ENCODE measurements around the gene NSD1.
"Not testable (repeated sequence)": the region's sequence is repeated elsewhere in the genome, so short reads cannot be mapped to it uniquely, and the experiment has no call there.

NSD1 gene

DNA sequence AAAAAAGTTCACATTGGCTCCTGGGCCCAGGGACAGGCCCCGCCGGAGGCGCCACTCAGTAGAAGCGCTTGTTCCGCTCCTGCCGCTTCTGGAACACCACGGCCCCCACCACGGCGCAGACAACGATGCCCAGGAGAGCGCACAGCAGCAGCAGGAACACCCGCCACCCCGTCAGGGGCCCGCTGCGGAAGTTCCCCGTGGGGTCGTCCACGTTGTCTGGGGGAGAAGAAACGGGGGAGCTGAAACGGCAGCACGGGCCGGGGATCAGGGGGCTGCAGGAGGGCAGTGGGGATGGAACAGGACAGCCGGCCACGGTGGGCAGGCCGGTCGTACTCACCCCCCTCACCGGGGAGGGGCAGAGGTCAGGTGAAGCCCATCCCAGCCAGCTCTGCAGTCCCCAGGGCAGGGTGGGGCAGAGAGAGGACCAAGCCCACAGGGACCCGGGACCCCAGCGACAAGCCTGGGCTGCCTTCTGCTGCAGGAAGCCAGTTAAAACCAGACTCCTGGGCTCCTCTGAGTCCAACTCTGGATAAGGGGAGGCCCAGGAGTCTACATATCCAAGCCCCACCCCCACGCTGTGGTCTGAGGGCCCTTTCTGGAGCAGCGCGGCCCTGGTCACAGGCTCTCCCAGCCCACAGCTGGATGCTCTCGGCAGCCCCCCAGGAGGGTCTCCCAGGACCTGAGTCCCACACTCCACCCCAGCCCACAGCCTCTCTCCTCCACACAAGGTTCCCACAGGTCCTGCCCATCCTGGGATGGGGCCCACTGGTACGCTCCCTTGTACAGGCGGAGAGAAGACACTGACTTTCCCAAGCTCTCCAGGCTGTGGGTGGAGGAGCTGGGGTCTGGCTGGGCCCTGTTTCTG lies 198.7 kb downstream of the NSD1 start:
- no peak for DNase-seq

DNA sequence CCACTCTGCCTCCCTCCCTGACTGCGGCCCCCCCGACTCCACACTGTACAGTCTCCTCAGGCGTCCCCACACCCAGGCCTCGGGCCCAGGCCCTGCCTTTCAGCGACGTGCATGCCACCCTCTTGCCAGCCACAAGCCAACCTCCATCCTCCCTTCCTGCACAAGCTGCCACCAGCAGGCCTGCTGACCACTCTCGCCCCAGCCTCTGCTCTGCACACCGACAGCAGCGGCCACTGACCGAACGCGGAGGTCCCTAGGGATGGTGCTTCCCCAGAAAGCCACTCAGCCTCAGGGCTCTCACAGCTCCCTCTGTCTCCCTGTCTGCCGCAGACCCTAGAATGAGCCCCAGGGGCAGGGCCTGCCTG lies 199.3 kb downstream of the NSD1 start:
- DNase-seq, result no peak

DNA sequence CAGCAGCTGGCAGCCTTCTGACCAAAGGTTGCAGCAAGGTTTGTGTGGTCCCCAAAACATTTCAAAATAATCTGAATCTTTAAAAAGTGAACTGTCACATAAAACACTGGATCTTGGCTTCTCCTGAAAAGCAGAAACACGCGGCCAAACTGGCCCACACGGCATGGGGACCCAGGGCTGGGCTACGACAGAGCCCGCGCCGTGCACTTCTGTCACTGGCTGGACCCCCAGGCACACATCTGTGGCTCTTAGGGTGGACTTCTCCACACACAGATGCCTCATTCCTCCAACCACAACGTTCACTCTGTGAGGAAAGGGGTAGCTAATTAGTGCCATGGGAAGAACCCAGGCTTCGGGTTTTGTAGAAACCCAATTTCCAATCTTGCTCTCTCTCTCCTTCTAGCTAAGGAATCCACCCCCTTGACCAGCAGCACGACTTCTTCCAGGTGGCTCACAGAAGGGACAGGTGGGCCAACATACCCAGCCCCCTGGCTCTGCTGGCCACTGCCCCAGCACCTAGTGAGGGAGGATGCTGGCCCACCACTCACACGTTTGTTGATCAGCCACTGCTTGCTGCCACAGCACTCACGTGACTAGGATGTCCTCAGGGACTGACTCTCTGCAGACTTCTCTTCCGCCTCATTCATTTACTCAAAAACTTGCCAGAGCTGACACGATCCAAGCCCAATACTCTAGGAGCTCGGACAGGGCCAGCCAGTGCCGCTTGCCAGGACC lies 200.0 kb downstream of the NSD1 start:
- no peak for DNase-seq

DNA sequence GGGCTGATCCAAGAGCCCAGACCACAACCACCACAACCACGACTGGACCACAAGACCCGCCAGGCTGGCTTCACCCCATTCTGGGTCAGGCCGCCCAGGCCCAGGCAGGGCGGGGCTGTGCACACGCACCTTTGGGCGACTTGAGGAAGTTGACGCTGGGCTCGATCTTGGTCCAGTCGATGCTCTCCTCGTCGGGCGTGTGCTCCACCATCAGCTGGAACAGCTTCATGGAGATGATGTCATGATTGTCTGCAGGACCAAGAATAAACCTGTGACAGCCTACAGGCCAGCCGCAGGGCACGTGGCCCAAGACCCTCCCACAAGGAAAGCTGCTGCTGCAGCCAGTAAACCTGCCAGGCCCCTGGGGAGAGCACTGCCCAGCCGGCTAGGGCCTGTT lies 200.6 kb downstream of the NSD1 start:
- no peak for DNase-seq

DNA sequence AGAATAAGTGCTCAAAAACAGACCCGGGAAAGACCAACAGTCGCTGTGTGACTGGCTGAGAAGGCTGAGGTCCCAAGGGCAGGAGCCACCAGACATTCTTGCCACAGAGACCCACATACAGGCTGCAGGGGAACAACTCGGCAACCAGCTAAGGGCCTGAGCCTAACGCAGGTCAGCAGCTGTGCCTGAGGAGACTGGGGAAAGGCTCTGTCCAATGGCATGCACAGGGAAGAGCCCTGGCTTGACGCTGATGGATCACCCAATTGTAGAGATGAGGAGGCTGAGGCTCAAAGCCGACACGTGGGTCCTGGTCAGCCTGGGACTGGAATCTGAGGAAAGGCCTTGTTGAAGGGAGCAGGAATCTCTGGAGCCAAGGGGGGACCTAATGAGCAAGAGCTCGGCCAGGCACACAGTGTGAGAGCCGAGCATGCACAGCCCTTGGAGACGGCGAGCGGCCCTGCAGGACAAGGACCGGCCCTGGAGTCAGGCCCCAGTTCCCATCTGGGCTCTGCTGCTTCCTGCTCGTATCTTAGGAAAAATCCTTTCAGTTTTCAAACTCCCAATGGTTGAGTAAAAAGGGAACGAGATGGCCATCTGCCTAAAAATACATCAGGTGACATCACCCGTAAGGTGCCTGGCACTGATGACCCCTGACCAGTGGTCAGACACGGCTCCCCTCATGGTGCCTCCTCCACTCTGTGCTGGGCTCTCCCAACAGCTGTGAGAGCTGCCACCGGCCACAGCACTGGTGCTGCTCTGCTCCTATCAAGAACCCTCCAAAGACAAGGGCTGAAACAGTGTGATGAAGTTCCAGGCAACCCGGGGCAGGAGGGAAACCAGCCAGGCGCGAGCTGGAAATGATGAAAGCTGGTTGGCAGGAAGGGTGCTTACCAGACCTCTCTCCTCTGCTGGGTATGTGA lies 201.5 kb downstream of the NSD1 start:
- no peak for DNase-seq

DNA sequence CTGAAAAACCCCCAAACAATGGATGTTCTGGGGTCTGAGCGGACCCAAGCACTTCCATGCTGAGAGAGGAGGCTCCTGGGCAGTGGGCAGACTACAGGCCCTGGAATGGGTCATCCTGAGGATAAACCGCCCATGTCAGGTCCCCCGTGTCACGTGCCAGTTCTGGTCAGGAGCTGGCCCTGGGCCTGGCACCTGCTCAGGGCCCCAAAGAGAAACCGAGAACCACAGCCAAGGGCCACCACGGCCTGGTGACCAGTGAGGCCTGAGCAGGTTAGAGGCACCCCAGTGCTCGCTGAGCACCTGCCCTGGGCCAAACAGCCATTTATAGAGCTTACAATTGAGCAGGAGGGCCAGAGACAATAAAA lies 202.1 kb downstream of the NSD1 start:
- no peak for DNase-seq

DNA sequence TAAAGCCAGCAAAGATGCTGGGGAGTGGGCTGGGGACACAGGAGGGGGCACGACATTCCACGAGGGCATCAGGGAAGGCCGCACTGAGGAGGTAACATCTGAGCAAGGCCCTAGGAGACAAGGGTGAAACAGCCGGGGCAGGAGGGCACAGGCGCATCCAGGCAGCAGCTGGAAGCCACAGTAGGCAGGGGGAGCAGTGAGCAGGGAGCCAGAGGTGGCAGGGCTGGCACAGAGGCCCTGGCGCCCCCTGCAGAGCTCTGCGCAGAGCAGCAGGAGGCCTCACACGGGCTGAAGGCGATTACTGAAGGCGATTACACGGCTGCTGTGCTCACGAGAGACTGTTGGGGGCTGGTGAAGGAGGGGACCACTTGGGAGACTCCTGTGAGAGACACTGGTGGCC lies 202.5 kb downstream of the NSD1 start:
- no peak for DNase-seq

DNA sequence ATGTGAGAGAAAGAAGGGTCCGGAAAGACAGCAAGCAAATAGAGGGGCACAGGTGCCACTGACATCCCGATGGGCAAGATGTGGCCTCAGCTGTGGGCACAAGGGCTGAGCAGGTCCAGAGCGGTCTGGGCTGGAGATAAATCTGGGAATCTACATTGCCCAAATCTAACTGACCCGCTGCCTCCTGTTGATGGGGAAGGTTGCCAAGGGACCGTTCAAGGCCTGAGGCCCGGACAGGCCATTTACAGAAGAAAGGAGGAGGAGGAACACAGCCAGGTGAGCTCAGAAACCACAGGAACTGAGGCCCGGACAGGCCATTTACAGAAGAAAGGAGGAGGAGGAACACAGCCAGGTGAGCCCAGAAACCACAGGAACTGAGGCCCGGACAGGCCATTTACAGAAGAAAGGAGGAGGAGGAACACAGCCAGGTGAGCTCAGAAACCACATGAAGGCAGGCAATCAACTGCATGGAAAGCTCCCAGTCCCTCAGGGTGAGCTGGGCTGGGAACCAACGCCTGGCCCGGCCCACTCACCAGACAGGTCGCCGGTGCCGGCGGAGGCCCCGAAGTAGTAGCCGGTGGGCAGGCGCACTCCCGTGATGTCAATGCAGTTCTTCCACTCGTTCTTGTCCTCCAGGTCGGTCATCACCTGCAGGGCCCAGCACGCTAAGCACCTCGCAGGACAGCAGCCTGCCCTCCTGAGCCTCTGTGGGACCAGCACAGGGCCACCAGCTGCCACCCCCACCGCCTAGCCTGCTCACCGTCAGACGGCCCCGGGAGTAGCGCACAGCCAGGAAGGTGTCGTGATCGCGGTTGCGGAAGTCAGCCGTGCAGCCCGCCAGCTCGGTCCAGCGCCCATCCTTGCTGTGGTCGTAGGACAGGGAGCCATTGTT lies 203.3 kb downstream of the NSD1 start:
- no peak for DNase-seq

DNA sequence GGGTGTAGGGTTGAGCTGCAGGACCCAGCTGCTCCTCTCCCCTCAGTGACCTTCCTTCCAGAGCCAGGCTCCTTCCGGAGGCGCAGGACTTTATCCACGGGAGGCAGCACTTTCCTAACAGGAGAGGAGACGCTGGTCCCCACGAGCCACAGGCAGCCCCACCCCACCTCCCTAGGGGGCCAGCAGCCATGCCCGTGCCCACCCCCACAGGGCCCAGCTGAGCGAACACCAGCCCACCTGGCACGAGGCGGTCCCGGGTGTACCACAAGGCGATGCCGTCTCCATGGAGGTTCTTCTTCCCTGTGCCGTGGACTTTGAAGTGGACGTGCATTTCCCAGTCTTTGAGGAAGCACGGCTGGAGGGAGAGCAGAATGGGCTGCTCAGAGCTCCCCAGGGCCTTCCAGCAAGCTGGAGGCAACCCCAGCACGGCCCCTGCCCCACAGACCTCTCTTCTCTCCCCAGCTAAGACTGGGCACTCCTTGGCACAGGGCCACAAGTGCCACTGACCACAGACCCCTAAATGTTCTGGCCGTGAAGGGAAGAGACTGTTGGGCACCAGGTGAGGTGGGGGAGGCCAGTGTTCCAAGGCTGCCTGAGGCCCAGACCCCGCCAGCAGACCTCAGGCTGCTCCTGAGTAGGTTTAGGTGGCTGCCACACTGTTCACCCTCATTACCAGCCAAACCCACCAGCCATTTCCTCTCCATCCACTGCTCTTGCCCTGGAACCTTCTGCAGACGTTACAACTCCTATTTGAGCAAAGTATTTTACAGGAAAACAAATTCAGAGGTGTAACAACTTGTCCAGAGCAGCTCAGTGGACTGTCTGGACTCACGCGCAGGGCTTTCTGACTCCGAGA lies 204.9 kb downstream of the NSD1 start:
- DNase-seq, result no peak

DNA sequence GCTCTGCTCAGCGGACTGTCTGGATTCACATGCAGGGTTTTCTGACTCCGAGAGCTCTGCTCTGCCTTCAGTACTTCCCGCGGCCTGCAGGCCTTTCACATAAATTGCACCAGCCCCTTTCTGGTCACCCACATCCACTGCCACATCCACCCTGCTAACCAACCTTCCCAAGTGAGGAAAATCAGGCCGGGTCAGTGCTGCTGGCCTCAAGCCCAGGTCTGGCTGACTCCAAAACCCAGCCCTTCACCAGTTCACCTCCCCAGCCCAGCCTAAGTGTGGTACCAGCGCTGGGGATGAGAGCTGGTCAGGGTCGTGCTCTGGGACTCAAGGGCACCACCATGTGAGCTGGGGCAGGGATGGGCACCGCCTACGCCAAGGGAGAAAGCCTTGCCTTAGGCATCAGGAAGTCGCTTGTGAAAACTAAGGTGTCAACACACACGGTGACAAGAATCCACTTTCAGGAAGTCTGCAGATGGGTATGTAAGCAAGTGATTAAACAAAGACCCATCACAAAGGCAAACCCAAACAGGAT lies 205.6 kb downstream of the NSD1 start:
- DNase-seq, result no peak

DNA sequence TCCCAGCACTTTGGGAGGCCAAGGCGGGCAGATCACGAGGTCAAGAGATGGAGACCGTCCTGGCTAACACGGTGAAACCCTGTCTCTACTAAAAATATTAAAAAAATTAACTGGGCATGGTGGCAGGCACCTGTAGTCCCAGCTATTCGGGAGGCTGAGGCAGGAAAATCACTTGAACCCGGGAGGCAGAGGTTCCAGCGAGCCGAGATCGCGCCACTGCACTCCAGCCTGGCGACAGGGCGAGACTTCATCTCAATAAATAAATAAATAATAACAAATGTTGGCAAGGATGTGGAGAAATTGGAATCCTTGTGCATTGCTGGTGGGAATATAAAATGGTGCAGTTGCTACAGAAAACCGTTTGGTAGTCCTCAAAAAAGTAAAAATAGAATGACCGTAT lies 209.4 kb downstream of the NSD1 start:
- DNase-seq, result not testable (repeated sequence)

DNA sequence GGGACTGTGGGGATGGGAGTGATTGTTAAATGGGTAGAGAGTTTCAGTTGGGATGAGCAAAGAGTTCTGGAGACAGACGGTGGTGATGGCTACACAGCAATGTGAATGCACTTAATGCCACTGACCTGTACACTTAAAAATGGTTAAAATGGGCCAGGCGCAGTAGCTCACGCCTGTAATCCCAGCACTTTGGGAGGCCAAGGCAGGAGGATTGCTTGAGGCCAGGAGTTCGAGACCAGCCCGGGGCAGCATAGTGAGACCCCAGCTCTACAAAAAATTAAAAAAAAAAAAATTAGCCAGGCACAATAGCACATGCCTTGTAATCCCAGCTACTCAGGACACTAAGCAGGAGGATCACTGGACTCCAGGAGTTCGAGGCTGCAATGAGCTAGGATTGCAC lies 210.2 kb downstream of the NSD1 start:
- DNase-seq, result no peak

DNA sequence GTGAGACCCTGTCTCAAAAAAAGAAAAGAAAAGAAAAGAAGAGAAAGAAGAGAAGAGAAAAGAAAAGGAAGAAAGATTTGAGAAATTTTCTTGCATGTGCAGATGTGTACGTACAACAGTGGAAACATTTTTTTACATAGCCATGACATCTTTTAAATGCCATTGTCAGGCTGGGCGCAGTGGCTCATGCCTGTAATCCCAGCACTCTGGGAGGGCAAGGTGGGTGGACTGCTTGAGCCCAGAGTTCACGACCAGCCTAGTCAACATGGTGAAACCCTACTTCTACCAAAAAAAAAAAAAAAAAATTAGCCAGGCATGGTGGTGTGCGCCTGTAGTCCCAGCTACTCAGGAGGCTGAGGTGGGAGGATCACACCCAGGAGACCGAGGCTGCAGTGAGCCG lies 211.3 kb downstream of the NSD1 start:
- DNase-seq, result no peak

DNA sequence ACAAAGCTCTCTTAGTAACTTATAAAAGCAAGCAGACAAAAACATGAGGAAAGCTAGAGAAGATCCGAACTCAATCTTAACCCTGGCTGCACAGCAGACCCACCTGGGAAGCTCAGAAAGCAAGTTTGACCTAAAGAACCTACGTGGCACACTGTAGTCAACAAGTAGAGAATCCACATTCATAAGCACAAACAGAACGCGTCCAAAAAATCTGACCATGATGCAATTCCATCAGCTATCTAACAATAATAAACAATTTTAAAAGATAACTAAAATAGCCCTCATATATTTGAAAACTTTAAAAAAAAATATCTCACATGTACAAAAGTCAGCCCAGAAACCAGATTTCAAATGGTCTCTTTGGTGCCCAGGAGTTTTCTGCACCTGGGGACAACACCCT lies 213.2 kb downstream of the NSD1 start:
- no peak for DNase-seq

DNA sequence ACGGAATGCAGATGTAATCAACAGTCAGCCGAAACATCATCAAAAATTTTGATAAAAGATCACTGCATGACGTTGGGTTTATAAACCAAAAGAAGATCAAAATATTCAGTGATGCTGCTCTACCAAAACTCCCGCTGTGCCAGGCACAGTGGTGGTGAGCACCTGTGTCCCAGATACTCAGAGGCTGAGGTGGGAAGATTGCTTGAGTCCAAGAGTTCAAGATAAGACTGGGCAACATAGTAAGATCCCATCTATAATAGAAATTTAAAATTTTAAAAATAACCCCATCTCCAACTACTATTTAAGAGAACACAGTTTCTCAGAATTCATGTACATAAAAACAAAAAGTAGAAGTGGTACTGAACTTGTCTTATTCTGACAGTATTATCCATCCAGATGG lies 214.1 kb downstream of the NSD1 start:
- DNase-seq, result no peak

DNA sequence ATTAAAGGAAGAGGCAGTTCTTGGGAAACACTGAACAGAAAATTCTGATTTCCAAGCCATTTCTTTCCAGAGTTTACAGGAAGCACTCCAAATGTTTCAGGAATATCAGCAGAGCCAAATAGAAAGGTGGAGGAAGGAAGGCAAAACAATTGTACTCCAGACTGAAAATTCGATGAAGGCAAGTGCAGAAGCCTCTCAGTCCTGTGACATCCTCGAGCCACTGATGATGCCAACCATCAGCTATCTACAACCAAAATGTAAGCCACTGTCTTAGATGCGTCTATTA lies 215.7 kb downstream of the NSD1 start:
- no peak for DNase-seq

DNA sequence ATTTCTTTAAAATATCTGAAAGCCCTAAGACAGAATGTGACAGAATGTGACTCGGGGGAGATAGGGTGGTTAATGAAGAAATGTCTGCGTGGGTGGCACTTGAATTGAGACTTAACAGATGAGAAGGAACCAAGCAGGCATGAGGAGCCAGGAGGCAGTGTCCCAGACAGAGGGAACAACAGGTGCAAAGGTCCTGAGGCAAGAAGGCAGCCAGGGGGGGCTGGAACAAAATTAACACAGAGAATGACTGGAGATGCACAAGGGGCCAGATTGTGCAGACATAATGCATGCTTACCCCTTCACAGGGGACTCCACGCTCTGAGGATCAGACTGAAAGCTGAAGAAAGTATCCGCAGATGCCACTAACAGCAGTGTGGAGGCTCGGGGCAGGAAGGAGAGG lies 216.2 kb downstream of the NSD1 start:
- no peak for DNase-seq
